GM23248 (cell line): ENCODE results near the gene CCDC85C. TPM values are rescaled to one million over a fixed set of nuclear protein-coding genes. Genes with fewer than 3 reads are reported as not detected.

ENCODE experiments used
- DNase-seq: peaks from one replicate; pipeline ENCODE4 v3.0.0-alpha.2; 2015
- H2AFZ ChIP-seq: fragments of 200-600 bp; sonication (generic); 2 replicates; pipeline ENCODE4 v1.6.1; 2016; ENCODE audit warnings: antibody characterized with exemption
- H3F3A ChIP-seq: fragments of 200-600 bp; sonication (generic); 2 replicates; pipeline ENCODE4 v1.6.1; 2016; ENCODE audit warnings: mild to moderate bottlenecking, antibody characterized with exemption, mixed run types; ENCODE audit not compliant: insufficient read depth
- H3K27ac ChIP-seq: fragments of 200-600 bp; sonication (generic); 2 replicates; pipeline ENCODE4 v1.5.1; 2016; ENCODE audit warnings: mild to moderate bottlenecking
- H3K27me3 ChIP-seq: fragments of 200-600 bp; sonication (generic); replicated peaks from 2 replicates; pipeline ENCODE4 v1.6.1; 2016; ENCODE audit warnings: mild to moderate bottlenecking; ENCODE audit not compliant: insufficient read depth
- H3K36me3 ChIP-seq: fragments of 200-600 bp; sonication (generic); 2 replicates; pipeline ENCODE4 v1.6.1; 2016; ENCODE audit warnings: low read depth, mild to moderate bottlenecking
- H3K4me1 ChIP-seq: fragments of 200-600 bp; sonication (generic); 2 replicates; pipeline ENCODE4 v1.6.1; 2016; ENCODE audit warnings: mild to moderate bottlenecking; ENCODE audit not compliant: insufficient read depth
- H3K4me2 ChIP-seq: fragments of 200-600 bp; sonication (generic); one replicate; pipeline ENCODE4 v1.6.1; 2016; ENCODE audit warnings: mild to moderate bottlenecking; ENCODE audit not compliant: unreplicated experiment
- H3K4me3 ChIP-seq: fragments of 200-600 bp; sonication (generic); 2 replicates; pipeline ENCODE4 v1.5.1; 2016; ENCODE audit warnings: mild to moderate bottlenecking
- H3K79me2 ChIP-seq: fragments of 200-600 bp; sonication (generic); 2 replicates; pipeline ENCODE4 v1.6.1; 2016; ENCODE audit warnings: mild to moderate bottlenecking; ENCODE audit not compliant: insufficient read depth
- H3K9ac ChIP-seq: fragments of 200-600 bp; sonication (generic); 2 replicates; pipeline ENCODE4 v1.6.1; 2016; ENCODE audit warnings: mild to moderate bottlenecking
- H3K9me2 ChIP-seq: fragments of 200-600 bp; sonication (generic); 2 replicates; pipeline ENCODE4 v1.6.1; 2016; ENCODE audit warnings: mixed run types, mild to moderate bottlenecking, moderate library complexity; ENCODE audit not compliant: insufficient read depth
- H3K9me3 ChIP-seq: fragments of 200-600 bp; sonication (generic); one replicate; pipeline ENCODE4 v1.6.1; 2017; ENCODE audit warnings: low read depth
- H4K20me1 ChIP-seq: fragments of 200-600 bp; sonication (generic); 2 replicates; pipeline ENCODE4 v1.6.0; 2016; ENCODE audit not compliant: insufficient read depth
- EZH2 ChIP-seq: fragments of 200-600 bp; sonication (generic); IDR thresholded peaks from 2 replicates; pipeline ENCODE4 v1.6.1; 2018; ENCODE audit warnings: antibody characterized with exemption, mild to moderate bottlenecking; ENCODE audit not compliant: insufficient read depth, poor library complexity, severe bottlenecking
- EZH2phosphoT487 ChIP-seq: fragments of 200-600 bp; sonication (generic); IDR thresholded peaks from 2 replicates; pipeline ENCODE4 v1.6.1; 2018; ENCODE audit warnings: antibody characterized with exemption, moderate library complexity, mild to moderate bottlenecking, low read depth; ENCODE audit not compliant: insufficient read depth
- WGBS, 2 experiments: methylation state at CpG; one replicate each; pipeline ENCODE4 v1.1.6; 2015 to 2017; ENCODE audit warnings: low lambda C conversion rate in 2 of 2, low coverage in 1 of 2; ENCODE audit errors: missing lambda C conversion rate in 2 of 2; 5-methylcytosine and 5-hydroxymethylcytosine counted together
- in situ Hi-C: fragments of 300-500 bp; cut with MboI; formaldehyde crosslinking; loops from 2 replicates; pipeline ENCODE4 v1.15.0; 2020
- polyA plus RNA-seq: library from polyadenylated mRNA; unstranded; fragments of >200 nt; fragmentation: Nextera tagmentation; extraction: Ambion mirVana; gene quantifications from 2 replicates; pipeline ENCODE4 v1.2.1, GENCODE V29; 2016
- total RNA-seq: library from RNA; depleted of rRNA; stranded (reverse); fragments of >200 nt; shearing (Covaris generic); gene quantifications from 2 replicates; pipeline ENCODE4 v1.2.3, GENCODE V29; 2014

The CCDC85C gene
- total and polyA plus RNA-seq, 2 experiments from 2014 or later, result 0.68 to 11.0 TPM

DNA sequence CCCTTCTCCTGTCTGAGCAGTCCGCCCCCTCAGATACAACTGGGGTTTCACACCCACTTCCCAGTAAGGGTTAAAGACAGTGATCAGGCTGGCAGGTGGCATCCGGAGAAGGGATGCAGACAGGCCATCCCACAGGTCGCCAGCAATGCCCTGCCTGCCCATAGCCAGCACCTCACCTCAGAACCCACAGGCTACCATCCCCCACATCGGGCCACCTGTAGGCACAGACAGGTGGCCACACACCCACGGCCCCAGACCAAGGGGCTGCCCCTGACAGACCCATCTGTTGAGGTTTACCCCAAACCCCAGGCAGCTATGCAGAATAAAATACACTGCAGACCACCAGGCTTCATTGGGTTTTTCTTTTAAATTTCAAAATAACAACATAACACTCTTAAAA is 65.3 kb downstream of the CCDC85C start:
- Histone ChIP-seq H3K79me2 (peaks cover 7% of the 10 kb centered on the region; the same call in 1 of the 2 replicates), H3K27ac (no peak overlapping the region), H3K27me3 (no peaks in the 10 kb centered on the region), H3F3A (no peaks in the 10 kb centered on the region), H3K4me2 (no peak overlapping the region), H3K9me2 (no peaks in the 10 kb centered on the region), H3K9ac (no peak overlapping the region), H4K20me1 (no peaks in the 10 kb centered on the region), H3K9me3 (no peaks in the 10 kb centered on the region), H3K4me3 (no peak overlapping the region), H3K36me3 (no peaks in the 10 kb centered on the region), H2AFZ (no peak overlapping the region), H3K4me1 (peaks cover 15% of the 10 kb centered on the region)
- DNase-seq, result no peak
- TF ChIP-seq EZH2, result no peak
- TF ChIP-seq EZH2phosphoT487, result no peak
- 55 to 57% methylated on average over 3 to 5 of the region's 5 CpGs for WGBS, 2 experiments
- in situ Hi-C loops, result no loop called here

DNA sequence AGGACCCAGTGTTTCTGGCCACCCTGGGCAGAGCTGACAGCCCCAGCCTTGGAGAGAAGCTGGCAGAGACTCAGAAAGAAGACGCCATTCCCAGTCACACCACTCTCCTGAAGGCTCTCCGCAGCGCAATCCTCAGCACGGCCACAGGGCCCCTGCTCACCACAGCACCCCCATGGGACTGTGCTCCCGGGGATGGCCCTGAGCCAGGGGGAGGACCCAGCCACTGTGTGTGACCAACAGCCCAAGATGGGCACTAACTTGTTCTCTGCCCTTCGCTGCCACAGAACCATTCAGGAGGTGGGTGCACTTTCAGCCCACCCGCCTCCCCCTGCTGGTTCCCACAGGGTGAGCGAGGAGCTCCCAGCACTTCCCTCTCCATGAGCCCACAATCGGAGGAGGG is 65.7 kb downstream of the CCDC85C start:
- Histone ChIP-seq H3K79me2 (peaks cover 7% of the 10 kb centered on the region; the same call in 1 of the 2 replicates), H3F3A (no peaks in the 10 kb centered on the region), H3K9ac (no peak overlapping the region), H3K27ac (no peak overlapping the region), H3K4me3 (no peak overlapping the region), H3K36me3 (no peaks in the 10 kb centered on the region), H4K20me1 (no peaks in the 10 kb centered on the region), H3K4me2 (no peak overlapping the region), H3K9me3 (no peaks in the 10 kb centered on the region), H3K27me3 (no peaks in the 10 kb centered on the region), H2AFZ (no peak overlapping the region), H3K4me1 (peaks cover 15% of the 10 kb centered on the region), H3K9me2 (no peaks in the 10 kb centered on the region)
- no peak for DNase-seq
- no peak for TF ChIP-seq EZH2
- TF ChIP-seq EZH2phosphoT487, result no peak
- 54 to 55% methylated on average over 9 of the region's 9 CpGs for WGBS, 2 experiments
- in situ Hi-C loops, result no loop called here

DNA sequence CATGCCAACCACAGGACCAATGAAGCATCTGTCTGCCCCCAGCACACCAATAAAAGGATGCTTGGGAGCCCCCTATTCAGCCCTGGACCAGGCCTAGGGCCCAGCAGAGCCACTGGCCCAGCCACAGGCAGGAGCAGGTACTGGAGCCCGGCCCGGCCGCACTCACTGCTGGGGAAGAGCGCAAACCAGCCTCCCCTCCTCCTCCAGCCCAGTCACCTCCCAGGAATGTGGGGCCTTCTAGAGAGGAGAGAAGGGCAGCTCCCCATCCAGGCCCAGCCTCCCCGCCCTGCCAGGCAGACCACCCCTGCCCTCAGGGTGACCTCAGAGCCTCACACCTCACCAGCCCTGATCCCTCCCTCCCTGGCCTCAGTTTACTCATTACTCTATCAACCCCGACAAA is 66.6 kb downstream of the CCDC85C start:
- no peak for TF ChIP-seq EZH2phosphoT487
- TF ChIP-seq EZH2, result no peak
- 35 to 37% methylated on average over 6 of the region's 6 CpGs for WGBS, 2 experiments
- no peaks in the 10 kb centered on the region for H4K20me1 ChIP-seq
- in situ Hi-C loops, result no loop called here
- no peak overlapping the region for H3K4me2 ChIP-seq
- H3K9me2 ChIP-seq, result no peaks in the 10 kb centered on the region
- no peak overlapping the region for H3K4me3 ChIP-seq
- no peaks in the 10 kb centered on the region for H3K9me3 ChIP-seq
- H3K9ac ChIP-seq, result peak overlapping the region; percentile 39; the same call in 1 of the 2 replicates
- peaks cover 7% of the 10 kb centered on the region; the same call in 1 of the 2 replicates for H3K79me2 ChIP-seq
- peak; percentile 89 for DNase-seq
- H3F3A ChIP-seq, result no peaks in the 10 kb centered on the region
- peaks cover 15% of the 10 kb centered on the region for H3K4me1 ChIP-seq
- no peaks in the 10 kb centered on the region for H3K36me3 ChIP-seq
- peak overlapping the region; percentile 47; the same call in 1 of the 2 replicates for H2AFZ ChIP-seq
- no peaks in the 10 kb centered on the region for H3K27me3 ChIP-seq
- H3K27ac ChIP-seq, result no peak overlapping the region

DNA sequence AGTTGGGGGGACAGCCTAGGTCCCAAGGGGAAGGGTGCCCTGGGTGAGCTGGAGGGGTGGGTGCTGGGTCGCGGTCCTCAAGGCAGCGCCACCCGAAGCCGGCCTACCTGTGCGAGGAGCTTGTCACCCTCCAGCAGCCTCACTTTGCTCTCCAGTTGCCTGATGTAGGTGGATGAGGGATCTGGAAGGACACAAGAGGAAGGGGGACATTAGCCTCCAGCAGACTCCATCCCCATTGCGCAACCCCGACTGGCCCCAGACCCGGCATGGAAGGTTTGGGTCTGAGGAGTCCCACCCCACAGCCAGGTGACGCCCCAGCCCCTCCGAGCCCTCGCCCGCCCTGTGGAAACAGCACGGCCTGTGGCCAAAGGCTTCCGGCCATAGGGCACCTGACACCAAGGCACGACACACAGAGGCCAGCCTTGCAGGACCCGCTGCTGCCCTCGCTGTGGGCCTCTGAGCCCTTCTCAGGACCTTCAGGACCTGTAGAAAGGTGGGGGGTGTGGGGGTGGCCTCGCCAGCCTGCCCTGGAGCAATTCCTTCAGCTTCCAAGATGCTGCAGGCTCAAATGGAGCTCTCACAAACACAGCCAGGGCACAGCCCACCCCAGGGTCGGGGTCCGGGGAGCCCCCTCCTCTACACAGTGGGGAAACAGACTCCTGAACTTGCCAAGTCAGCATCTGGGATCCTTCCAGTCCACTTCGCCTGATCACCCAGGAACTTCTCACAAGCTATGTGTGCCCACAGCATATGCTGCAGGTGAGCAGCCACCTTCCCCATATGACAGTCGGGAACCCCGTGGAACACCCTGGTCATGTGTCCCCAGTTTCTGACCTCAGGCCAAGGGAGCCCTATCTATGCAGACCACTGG is 67.9 kb downstream of the CCDC85C start:
- no peak overlapping the region for H3K4me2 ChIP-seq
- no peak for DNase-seq
- peaks cover 25% of the 10 kb centered on the region for H3K4me1 ChIP-seq
- no peaks in the 10 kb centered on the region for H3K9me3 ChIP-seq
- WGBS, 2 experiments, result 88 to 92% methylated on average over 23 to 24 of the region's 24 CpGs
- H4K20me1 ChIP-seq, result no peaks in the 10 kb centered on the region
- no peak for TF ChIP-seq EZH2phosphoT487
- in situ Hi-C loops, result no loop called here
- H3K27ac ChIP-seq, result no peak overlapping the region
- no peaks in the 10 kb centered on the region for H3K36me3 ChIP-seq
- no peaks in the 10 kb centered on the region for H3F3A ChIP-seq
- no peak overlapping the region for H2AFZ ChIP-seq
- H3K79me2 ChIP-seq, result peaks cover 7% of the 10 kb centered on the region; the same call in 1 of the 2 replicates
- H3K4me3 ChIP-seq, result no peak overlapping the region
- H3K27me3 ChIP-seq, result no peaks in the 10 kb centered on the region
- H3K9ac ChIP-seq, result no peak overlapping the region
- H3K9me2 ChIP-seq, result no peaks in the 10 kb centered on the region
